Endothelial cell of umbilical vein (primary cell): ENCODE data around the gene COG2. TPM values are rescaled to one million over a fixed set of nuclear protein-coding genes. Genes with fewer than 3 reads are reported as not detected.

ENCODE experiments used
- BruUV-seq: library from RNA; stranded (reverse); fragments of 400-500 nt; replicated peaks from 2 replicates; lab custom pipeline; 2021; lab: Mats Ljungman, UMichigan
- CTCF ChIA-PET: fragments of 300-600, 350-600 bp; sonication (Branson Sonifier 250); formaldehyde crosslinking; loops from one replicate; lab custom pipeline; 2021; ENCODE audit warnings: antibody characterized with exemption, inconsistent platforms; lab: Charles Lee
- POLR2A ChIA-PET: fragments of 300-600, 350-600 bp; sonication (Branson Sonifier 250); formaldehyde crosslinking; loops from one replicate; lab custom pipeline; 2021; ENCODE audit warnings: antibody characterized with exemption, inconsistent platforms; lab: Charles Lee
- DNase-seq: peaks from one replicate; pipeline ENCODE4 v3.0.0-alpha.2; 2011; ENCODE audit warnings: low read depth, low spot score
- FAIRE-seq: peaks from 2 replicates; lab custom pipeline; 2011; peaks lifted over from hg19 to GRCh38; lab: Jason Lieb, UNC
- H2AFZ ChIP-seq: 2 replicates; pipeline ENCODE4 v1.6.0; 2012; ENCODE audit warnings: low read depth, low read length, control low read depth, inconsistent platforms
- H3K27ac ChIP-seq: 2 replicates; pipeline ENCODE4 v1.5.1; 2011; ENCODE audit warnings: low read depth, mild to moderate bottlenecking, control low read depth, low read length, moderate library complexity; ENCODE audit not compliant: insufficient read depth
- H3K27me3 ChIP-seq, 2 experiments: 2 replicates each; pipeline versions ENCODE4 v1.6.0 to v1.6.1; 2011; ENCODE audit warnings: low read length in 2 of 2, mixed read lengths in 1 of 2; ENCODE audit not compliant: control insufficient read depth in 2 of 2, insufficient read depth in 2 of 2
- H3K36me3 ChIP-seq, 2 experiments: 2 replicates in 1 of 2; 3 replicates in 1 of 2; pipeline ENCODE4 v1.5.1; 2011; ENCODE audit warnings: low read length in 2 of 2, mild to moderate bottlenecking in 1 of 2, moderate library complexity in 1 of 2; ENCODE audit not compliant: control insufficient read depth in 2 of 2, insufficient read depth in 2 of 2; ENCODE audit errors: extremely low read depth in 1 of 2
- H3K4me1 ChIP-seq: 3 replicates; pipeline ENCODE4 v1.5.1; 2011; ENCODE audit warnings: mild to moderate bottlenecking, low read length; ENCODE audit not compliant: control insufficient read depth, insufficient read depth; ENCODE audit errors: extremely low read depth
- H3K4me2 ChIP-seq: 2 replicates; pipeline ENCODE4 v1.6.1; 2011; ENCODE audit warnings: low read length, control low read depth, mixed read lengths; ENCODE audit not compliant: insufficient read depth
- H3K4me3 ChIP-seq, 3 experiments: fragments of 200-600 bp in 1 of 3; sonication (generic), shearing (Covaris generic) in 1 of 3; replicated peaks in 1 of 3; 2 replicates each; pipeline ENCODE4 v1.5.1; 2011 to 2016; ENCODE audit warnings: control low read depth in 3 of 3, low read length in 3 of 3, mild to moderate bottlenecking in 2 of 3, inconsistent platforms in 1 of 3, low read depth in 1 of 3, moderate library complexity in 1 of 3; ENCODE audit not compliant: insufficient read depth in 1 of 3
- H3K79me2 ChIP-seq: 2 replicates; pipeline ENCODE4 v1.6.0; 2012; ENCODE audit warnings: low read length, inconsistent platforms; ENCODE audit not compliant: control insufficient read depth, insufficient read depth
- H3K9ac ChIP-seq: replicated peaks from 2 replicates; pipeline ENCODE3; 2011; ENCODE audit warnings: low read length, control low read depth; ENCODE audit not compliant: insufficient read depth; ENCODE audit errors: extremely low read depth
- H3K9me1 ChIP-seq: replicated peaks from 3 replicates; pipeline ENCODE4 v1.6.0; 2011; ENCODE audit warnings: mild to moderate bottlenecking, low read length; ENCODE audit not compliant: control insufficient read depth, insufficient read depth; ENCODE audit errors: extremely low read depth
- H3K9me3 ChIP-seq: replicated peaks from 2 replicates; pipeline ENCODE4 v1.5.1; 2012; ENCODE audit warnings: low read length, inconsistent platforms; ENCODE audit not compliant: control insufficient read depth, insufficient read depth
- H4K20me1 ChIP-seq: replicated peaks from 2 replicates; pipeline ENCODE3; 2011; ENCODE audit warnings: mild to moderate bottlenecking, low read length; ENCODE audit not compliant: control insufficient read depth, insufficient read depth; ENCODE audit errors: extremely low read depth
- CTCF ChIP-seq, 2 donors: IDR thresholded peaks; 1 replicate in 1 of 2; 2 replicates in 1 of 2; pipeline ENCODE4 v1.5.1; 2011; ENCODE audit warnings: low read length in 2 of 2, mild to moderate bottlenecking in 2 of 2, moderate library complexity in 2 of 2, control low read depth in 1 of 2, inconsistent platforms in 1 of 2, low read depth in 1 of 2; ENCODE audit not compliant: insufficient read depth in 1 of 2; ENCODE audit errors: extremely low read depth in 1 of 2
- EZH2 ChIP-seq: IDR thresholded peaks from 2 replicates; pipeline ENCODE4 v1.6.1; 2012; ENCODE audit warnings: borderline replicate concordance, low read depth, mild to moderate bottlenecking, moderate library complexity, low read length, inconsistent platforms; ENCODE audit not compliant: severe bottlenecking
- FOS ChIP-seq: IDR thresholded peaks from 2 replicates; pipeline ENCODE4 v1.6.1; 2011; ENCODE audit warnings: mild to moderate bottlenecking, low read length, moderate library complexity, borderline replicate concordance; ENCODE audit not compliant: insufficient read depth
- GATA2 ChIP-seq: IDR thresholded peaks from 2 replicates; pipeline ENCODE4 v1.7.0; 2011; ENCODE audit warnings: low read depth, mild to moderate bottlenecking, moderate library complexity, mixed read lengths, low read length; ENCODE audit not compliant: insufficient read length, insufficient read depth
- JUN ChIP-seq: IDR thresholded peaks from 2 replicates; pipeline ENCODE4 v1.6.1; 2011; ENCODE audit warnings: borderline replicate concordance, low read depth; ENCODE audit not compliant: insufficient read length, insufficient read depth
- MAX ChIP-seq: IDR thresholded peaks from 2 replicates; pipeline ENCODE4 v1.6.1; 2011; ENCODE audit not compliant: insufficient read depth, insufficient read length
- MYC ChIP-seq: IDR thresholded peaks from one replicate; pipeline ENCODE4 v1.6.1; 2011; ENCODE audit warnings: mild to moderate bottlenecking, low read depth, low read length
- POLR2A ChIP-seq: IDR thresholded peaks from 2 replicates; pipeline ENCODE4 v1.6.1; 2012; ENCODE audit warnings: low read depth, mild to moderate bottlenecking, control low read depth, low read length
- POLR2AphosphoS5 ChIP-seq: IDR thresholded peaks from 2 replicates; pipeline ENCODE4 v1.6.1; 2012; ENCODE audit warnings: low read depth, mild to moderate bottlenecking, control low read depth, low read length, moderate library complexity; ENCODE audit not compliant: insufficient read depth
- dilution Hi-C: fragments of 300-500 bp; cut with MboI; formaldehyde crosslinking; loops from one replicate; pipeline ENCODE4 v1.15.0; 2019; ENCODE audit warnings: low sequenced_read_pairs; ENCODE audit not compliant: extremely low pct_ligation_motif_present
- intact Hi-C: fragments of 100-400 bp; cut with micrococcal nuclease; formaldehyde crosslinking; loops from one replicate; pipeline ENCODE4 v1.10.0; 2022
- polyA plus RNA-seq, 4 experiments: library from polyadenylated mRNA; depleted of rRNA in 3 of 4; stranded (reverse) in 3 of 4; unstranded in 1 of 4; fragments of >200 nt; gene quantifications; 2 replicates each; pipeline versions ENCODE4 v1.2.1 to v1.2.3, GENCODE V29; 2011 to 2012; ENCODE audit warnings: missing spikeins in 1 of 4
- total RNA-seq: library from RNA; stranded (reverse); gene quantifications from 2 replicates; pipeline ENCODE4 v1.2.3, GENCODE V29; 2021

COG2 gene
- total and polyA plus RNA-seq, 2 donors (not counting 3 experiments of a cell fraction or from before 2014, with no cell fraction given), result 7.6 to 24.2 TPM

- ChIA-PET POLR2A (no interaction called here), CTCF (no interaction called here)
- DNase-seq (no peak), FAIRE-seq (no peak)
- TF ChIP-seq GATA2 (no peak), CTCF (IDR thresholded peaks at IDR 0.05; ENCODE audit: extremely low read depth in 1 of 2, insufficient read depth in 1 of 2, low read depth in 1 of 2, low read length in 2 of 2) (no peak), MYC (no peak), JUN (no peak), MAX (no peak), POLR2AphosphoS5 (no peak), POLR2A (no peak), FOS (no peak), EZH2 (no peak)
- no TSS peak for BruUV-seq
- H3K4me1 ChIP-seq, result no peaks in the 10 kb centered on the region
- H3K27ac ChIP-seq, result no peak overlapping the region
- H3K4me2 ChIP-seq, result no peak overlapping the region
- no peaks in the 10 kb centered on the region for H4K20me1 ChIP-seq
- H3K9me1 ChIP-seq, result no peaks in the 10 kb centered on the region
- H3K27me3 ChIP-seq, result no peaks in the 10 kb centered on the region
- no peak overlapping the region for H3K4me3 ChIP-seq
- dilution Hi-C loops (no loop called here), intact Hi-C loops (no loop called here)
- H3K36me3 ChIP-seq, result no peaks in the 10 kb centered on the region
- H3K79me2 ChIP-seq, result no peaks in the 10 kb centered on the region
- no peak overlapping the region for H2AFZ ChIP-seq
- H3K9me3 ChIP-seq, result no peaks in the 10 kb centered on the region
- H3K9ac ChIP-seq, result no peak overlapping the region
Measured at GRCh38 chr1:230618537-230618936, 23.7 kb upstream of the COG2 start.
